HCEC 1CT (cell line): Measurements from ENCODE around the gene RNF214.
"Not testable (repeated sequence)": the region's sequence is repeated elsewhere in the genome, so short reads cannot be mapped to it uniquely, and the experiment has no call there.

Experiments
- DNase-seq: peaks from one replicate; pipeline ENCODE4 v3.0.0-alpha.2; 2017

The RNF214 gene

GRCh38 chr11:117231842-117232091, 704 bp upstream of the RNF214 start, which contains the start of gene PCSK7:
TSS of gene PCSK7 (minus strand) at chr11:117232073. CDS start at chr11:117229844, 2,229 bp downstream.
- no peak for DNase-seq

- no peak for DNase-seq
Measured at GRCh38 chr11:117232911-117233409, 489 bp downstream of the RNF214 start.

GRCh38 chr11:117238221-117238620, 5.8 kb downstream of the RNF214 start:
- DNase-seq: no peak

GRCh38 chr11:117239295-117239694, 6.8 kb downstream of the RNF214 start:
- DNase-seq: peak; percentile 99

- no peak for DNase-seq
Measured at GRCh38 chr11:117248341-117248740, 15.9 kb downstream of the RNF214 start.

GRCh38 chr11:117249571-117249970, 17.1 kb downstream of the RNF214 start:
- DNase-seq: no peak

GRCh38 chr11:117251506-117251905, 19.0 kb downstream of the RNF214 start:
- no peak for DNase-seq

GRCh38 chr11:117255966-117256365, 23.5 kb downstream of the RNF214 start:
- no peak for DNase-seq

GRCh38 chr11:117256573-117256972, 24.1 kb downstream of the RNF214 start:
- DNase-seq: peak; percentile 63

- DNase-seq: no peak
Measured at GRCh38 chr11:117258576-117258975, 26.1 kb downstream of the RNF214 start.

- peak; percentile 80 for DNase-seq
Measured at GRCh38 chr11:117259417-117259816, 26.9 kb downstream of the RNF214 start.

- DNase-seq: not testable (repeated sequence)
Measured at GRCh38 chr11:117264624-117265323, 32.3 kb downstream of the RNF214 start.

GRCh38 chr11:117265745-117266144, 33.3 kb downstream of the RNF214 start:
- DNase-seq: no peak

GRCh38 chr11:117269856-117270255, 37.4 kb downstream of the RNF214 start:
- no peak for DNase-seq

- DNase-seq: no peak
Measured at GRCh38 chr11:117271208-117271607, 38.7 kb downstream of the RNF214 start.

- DNase-seq: not testable (repeated sequence)
Measured at GRCh38 chr11:117272175-117272574, 39.7 kb downstream of the RNF214 start.

- peak; percentile 78 for DNase-seq
Measured at GRCh38 chr11:117273550-117274289, 41.2 kb downstream of the RNF214 start.

GRCh38 chr11:117278347-117278746, 45.9 kb downstream of the RNF214 start:
- DNase-seq: no peak

GRCh38 chr11:117279711-117280376, 47.4 kb downstream of the RNF214 start:
- DNase-seq: no peak

GRCh38 chr11:117281159-117281558, 48.7 kb downstream of the RNF214 start:
- peak; percentile 97 for DNase-seq

GRCh38 chr11:117281869-117282268, 49.4 kb downstream of the RNF214 start:
- no peak for DNase-seq

- no peak for DNase-seq
Measured at GRCh38 chr11:117282956-117283355, 50.5 kb downstream of the RNF214 start.

GRCh38 chr11:117284053-117284452, 51.6 kb downstream of the RNF214 start:
- DNase-seq: no peak

GRCh38 chr11:117286588-117286987, 54.1 kb downstream of the RNF214 start:
- DNase-seq: no peak
